ENCODE data around the gene C4B. TPM values are rescaled to one million over a fixed set of nuclear protein-coding genes. Genes with fewer than 3 reads are reported as not detected.

The C4B gene
- total and polyA plus RNA-seq, 9 of the 15 experiments (the other 6 are each of a cell fraction or from before 2014, with no cell fraction given) = 0.32 to 8.8 (median 5.4) TPM

- TF ChIP-seq ZNF695 (CRISPR knock-in tag; IDR thresholded peaks at IDR 0.05) (no peak), FOS (IDR thresholded peaks at IDR 0.05; ENCODE audit: extremely low read depth, insufficient read length) (no peak), TEAD4 (IDR thresholded peaks at IDR 0.05; ENCODE audit: low read length) (peak; percentile 67; the same call in 1 of the 2 replicates), TEAD4 (CRISPR knock-in tag; IDR thresholded peaks at IDR 0.05; ENCODE audit: borderline replicate concordance) (no peak), ZNF696 (CRISPR knock-in tag; conservative IDR thresholded peaks at IDR 0.05) (no peak), SP2 (IDR thresholded peaks at IDR 0.05; ENCODE audit: extremely low read depth, low read depth, low read length, poor library complexity, severe bottlenecking) (no peak), SAFB (IDR thresholded peaks at IDR 0.05; ENCODE audit: borderline replicate concordance, low read depth, low read length) (no peak), CHD1 (IDR thresholded peaks at IDR 0.05; ENCODE audit: low read length) (no peak), ZNF253 (CRISPR knock-in tag; conservative IDR thresholded peaks at IDR 0.05) (no peak), DNMT1 (IDR thresholded peaks at IDR 0.05) (no peak), ZNF311 (CRISPR knock-in tag; IDR thresholded peaks at IDR 0.05) (no peak), HNRNPL (IDR thresholded peaks at IDR 0.05; ENCODE audit: low read depth, low read length) (no peak), GATAD2A (IDR thresholded peaks at IDR 0.05) (0 out of 2 replicates have a peak, but pooled peaks have one; percentile 24), POLR3A (IDR thresholded peaks at IDR 0.05; ENCODE audit: borderline replicate concordance, extremely low read depth, insufficient read depth, insufficient read length) (no peak)
- TF ChIP-seq, protein P1, sequence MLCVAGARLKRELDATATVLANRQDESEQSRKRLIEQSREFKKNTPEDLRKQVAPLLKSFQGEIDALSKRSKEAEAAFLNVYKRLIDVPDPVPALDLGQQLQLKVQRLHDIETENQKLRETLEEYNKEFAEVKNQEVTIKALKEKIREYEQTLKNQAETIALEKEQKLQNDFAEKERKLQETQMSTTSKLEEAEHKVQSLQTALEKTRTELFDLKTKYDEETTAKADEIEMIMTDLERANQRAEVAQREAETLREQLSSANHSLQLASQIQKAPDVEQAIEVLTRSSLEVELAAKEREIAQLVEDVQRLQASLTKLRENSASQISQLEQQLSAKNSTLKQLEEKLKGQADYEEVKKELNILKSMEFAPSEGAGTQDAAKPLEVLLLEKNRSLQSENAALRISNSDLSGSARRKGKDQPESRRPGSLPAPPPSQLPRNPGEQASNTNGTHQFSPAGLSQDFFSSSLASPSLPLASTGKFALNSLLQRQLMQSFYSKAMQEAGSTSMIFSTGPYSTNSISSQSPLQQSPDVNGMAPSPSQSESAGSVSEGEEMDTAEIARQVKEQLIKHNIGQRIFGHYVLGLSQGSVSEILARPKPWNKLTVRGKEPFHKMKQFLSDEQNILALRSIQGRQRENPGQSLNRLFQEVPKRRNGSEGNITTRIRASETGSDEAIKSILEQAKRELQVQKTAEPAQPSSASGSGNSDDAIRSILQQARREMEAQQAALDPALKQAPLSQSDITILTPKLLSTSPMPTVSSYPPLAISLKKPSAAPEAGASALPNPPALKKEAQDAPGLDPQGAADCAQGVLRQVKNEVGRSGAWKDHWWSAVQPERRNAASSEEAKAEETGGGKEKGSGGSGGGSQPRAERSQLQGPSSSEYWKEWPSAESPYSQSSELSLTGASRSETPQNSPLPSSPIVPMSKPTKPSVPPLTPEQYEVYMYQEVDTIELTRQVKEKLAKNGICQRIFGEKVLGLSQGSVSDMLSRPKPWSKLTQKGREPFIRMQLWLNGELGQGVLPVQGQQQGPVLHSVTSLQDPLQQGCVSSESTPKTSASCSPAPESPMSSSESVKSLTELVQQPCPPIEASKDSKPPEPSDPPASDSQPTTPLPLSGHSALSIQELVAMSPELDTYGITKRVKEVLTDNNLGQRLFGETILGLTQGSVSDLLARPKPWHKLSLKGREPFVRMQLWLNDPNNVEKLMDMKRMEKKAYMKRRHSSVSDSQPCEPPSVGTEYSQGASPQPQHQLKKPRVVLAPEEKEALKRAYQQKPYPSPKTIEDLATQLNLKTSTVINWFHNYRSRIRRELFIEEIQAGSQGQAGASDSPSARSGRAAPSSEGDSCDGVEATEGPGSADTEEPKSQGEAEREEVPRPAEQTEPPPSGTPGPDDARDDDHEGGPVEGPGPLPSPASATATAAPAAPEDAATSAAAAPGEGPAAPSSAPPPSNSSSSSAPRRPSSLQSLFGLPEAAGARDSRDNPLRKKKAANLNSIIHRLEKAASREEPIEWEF (CRISPR knock-in tag; IDR thresholded peaks at IDR 0.05) = no peak
- TF ChIP-seq, protein P2, sequence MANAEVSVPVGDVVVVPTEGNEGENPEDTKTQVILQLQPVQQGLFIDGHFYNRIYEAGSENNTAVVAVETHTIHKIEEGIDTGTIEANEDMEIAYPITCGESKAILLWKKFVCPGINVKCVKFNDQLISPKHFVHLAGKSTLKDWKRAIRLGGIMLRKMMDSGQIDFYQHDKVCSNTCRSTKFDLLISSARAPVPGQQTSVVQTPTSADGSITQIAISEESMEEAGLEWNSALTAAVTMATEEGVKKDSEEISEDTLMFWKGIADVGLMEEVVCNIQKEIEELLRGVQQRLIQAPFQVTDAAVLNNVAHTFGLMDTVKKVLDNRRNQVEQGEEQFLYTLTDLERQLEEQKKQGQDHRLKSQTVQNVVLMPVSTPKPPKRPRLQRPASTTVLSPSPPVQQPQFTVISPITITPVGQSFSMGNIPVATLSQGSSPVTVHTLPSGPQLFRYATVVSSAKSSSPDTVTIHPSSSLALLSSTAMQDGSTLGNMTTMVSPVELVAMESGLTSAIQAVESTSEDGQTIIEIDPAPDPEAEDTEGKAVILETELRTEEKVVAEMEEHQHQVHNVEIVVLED (CRISPR knock-in tag; IDR thresholded peaks at IDR 0.05) = no peak
- TF ChIP-seq, protein P3, sequence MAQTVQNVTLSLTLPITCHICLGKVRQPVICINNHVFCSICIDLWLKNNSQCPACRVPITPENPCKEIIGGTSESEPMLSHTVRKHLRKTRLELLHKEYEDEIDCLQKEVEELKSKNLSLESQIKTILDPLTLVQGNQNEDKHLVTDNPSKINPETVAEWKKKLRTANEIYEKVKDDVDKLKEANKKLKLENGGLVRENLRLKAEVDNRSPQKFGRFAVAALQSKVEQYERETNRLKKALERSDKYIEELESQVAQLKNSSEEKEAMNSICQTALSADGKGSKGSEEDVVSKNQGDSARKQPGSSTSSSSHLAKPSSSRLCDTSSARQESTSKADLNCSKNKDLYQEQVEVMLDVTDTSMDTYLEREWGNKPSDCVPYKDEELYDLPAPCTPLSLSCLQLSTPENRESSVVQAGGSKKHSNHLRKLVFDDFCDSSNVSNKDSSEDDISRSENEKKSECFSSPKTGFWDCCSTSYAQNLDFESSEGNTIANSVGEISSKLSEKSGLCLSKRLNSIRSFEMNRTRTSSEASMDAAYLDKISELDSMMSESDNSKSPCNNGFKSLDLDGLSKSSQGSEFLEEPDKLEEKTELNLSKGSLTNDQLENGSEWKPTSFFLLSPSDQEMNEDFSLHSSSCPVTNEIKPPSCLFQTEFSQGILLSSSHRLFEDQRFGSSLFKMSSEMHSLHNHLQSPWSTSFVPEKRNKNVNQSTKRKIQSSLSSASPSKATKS (CRISPR knock-in tag; IDR thresholded peaks at IDR 0.05) = no peak
These were observed 44.6 kb upstream of the C4B start (continued) for GRCh38 chr6:31969712-31970603.

Measured in K562 (cell line).